GM12878 (cell line): ENCODE measurements around the gene LALBA. TPM values are rescaled to one million over a fixed set of nuclear protein-coding genes. Genes with fewer than 3 reads are reported as not detected.

Source experiments
- ATAC-seq: fragments of 200-7000 bp; cut with Tn5 transposase; 3 replicates; pipeline ENCODE4 v1.9.1; 2020; ENCODE audit warnings: mild to moderate bottlenecking, moderate library complexity
- BruUV-seq: library from RNA; stranded (reverse); fragments of 400-500 nt; replicated peaks from 2 replicates; lab custom pipeline; 2021; lab: Mats Ljungman, UMichigan
- CTCF ChIA-PET: fragments of 300-600 bp; sonication (Branson Sonifier 250); formaldehyde crosslinking; extraction: SDS; loops from one replicate; lab custom pipeline; 2021; ENCODE audit warnings: inconsistent platforms; lab: Yijun Ruan, JAX
- POLR2A ChIA-PET: fragments of 350-600 bp; formaldehyde crosslinking; extraction: SDS; loops from one replicate; lab custom pipeline; 2021; ENCODE audit warnings: inconsistent platforms; lab: Charles Lee
- RAD21 ChIA-PET: fragments of 300-600 bp; sonication (Branson Sonifier 250); formaldehyde crosslinking; loops from one replicate; lab custom pipeline; 2023; ENCODE audit warnings: antibody characterized with exemption; ENCODE audit not compliant: unreplicated experiment; lab: Charles Lee
- SMC1A ChIA-PET: fragments of 300-600 bp; sonication (Branson Sonifier 250); formaldehyde crosslinking; loops from one replicate; lab custom pipeline; 2023; ENCODE audit not compliant: unreplicated experiment, uncharacterized antibody; lab: Charles Lee
- DNase-seq: peaks from one replicate; pipeline ENCODE4 v3.0.0-alpha.2; 2011; ENCODE audit warnings: low read depth, low spot score
- FAIRE-seq: peaks from 3 replicates; lab custom pipeline; 2011; peaks lifted over from hg19 to GRCh38; lab: Jason Lieb, UNC
- H2AFZ ChIP-seq: 2 replicates; pipeline ENCODE4 v1.6.0; 2011; ENCODE audit warnings: low read depth, low read length, control low read depth; ENCODE audit not compliant: control insufficient read depth
- H3K27ac ChIP-seq: 2 replicates; pipeline ENCODE4 v1.5.1; 2011; ENCODE audit warnings: control low read depth; ENCODE audit not compliant: control insufficient read depth, insufficient read depth
- H3K27me3 ChIP-seq, 2 experiments: replicated peaks in 1 of 2; 2 replicates each; pipeline versions ENCODE4 v1.6.0 to v1.6.1; 2011; ENCODE audit warnings: low read length in 1 of 2; ENCODE audit not compliant: control insufficient read depth in 2 of 2, insufficient read depth in 2 of 2
- H3K36me3 ChIP-seq, 2 experiments: 2 replicates each; pipeline ENCODE4 v1.5.1; 2011; ENCODE audit warnings: low read length in 1 of 2; ENCODE audit not compliant: control insufficient read depth in 2 of 2, insufficient read depth in 2 of 2
- H3K4me1 ChIP-seq: 2 replicates; pipeline ENCODE4 v1.6.1; 2011; ENCODE audit warnings: mild to moderate bottlenecking, low read length, moderate library complexity, mixed read lengths; ENCODE audit not compliant: control insufficient read depth, insufficient read depth
- H3K4me2 ChIP-seq: 2 replicates; pipeline ENCODE4 v1.6.0; 2011; ENCODE audit warnings: control low read depth; ENCODE audit not compliant: control insufficient read depth, insufficient read depth
- H3K4me3 ChIP-seq: fragments of 200-600 bp; sonication (generic); 2 replicates; pipeline ENCODE4 v1.5.1; 2016
- H3K79me2 ChIP-seq: 2 replicates; pipeline ENCODE4 v1.6.0; 2011; ENCODE audit warnings: low read length; ENCODE audit not compliant: control insufficient read depth, insufficient read depth
- H3K9ac ChIP-seq: 2 replicates; pipeline ENCODE4 v1.8.0; 2011; ENCODE audit warnings: low read length, control low read depth, mixed read lengths; ENCODE audit not compliant: control insufficient read depth, insufficient read depth
- H3K9me3 ChIP-seq: replicated peaks from 3 replicates; pipeline ENCODE4 v1.5.1; 2011; ENCODE audit warnings: mild to moderate bottlenecking, low read length; ENCODE audit not compliant: control insufficient read depth, insufficient read depth
- H4K20me1 ChIP-seq: 2 replicates; pipeline ENCODE4 v1.6.0; 2011; ENCODE audit not compliant: control insufficient read depth, insufficient read depth
- HDAC6 ChIP-seq: fragments of 200-600 bp; sonication (generic); IDR thresholded peaks from one replicate; pipeline ENCODE4 v1.8.0; 2017; ENCODE audit warnings: antibody characterized with exemption; ENCODE audit not compliant: unreplicated experiment
- MEF2A ChIP-seq: IDR thresholded peaks from 2 replicates; pipeline ENCODE4 v1.6.1; 2011; ENCODE audit warnings: low read depth, mild to moderate bottlenecking, low read length, moderate library complexity; ENCODE audit not compliant: insufficient read depth
- PAX8 ChIP-seq: fragments of 450-650 bp; IDR thresholded peaks from 2 replicates; pipeline ENCODE4 v1.6.1; 2017; ENCODE audit warnings: mild to moderate bottlenecking, moderate library complexity
- TAF1 ChIP-seq: IDR thresholded peaks from 2 replicates; pipeline ENCODE4 v1.6.1; 2011; ENCODE audit warnings: mild to moderate bottlenecking, low read depth, low read length, borderline replicate concordance
- TCF12 ChIP-seq: IDR thresholded peaks from 2 replicates; pipeline ENCODE4 v1.6.1; 2011; ENCODE audit warnings: low read depth, mild to moderate bottlenecking, low read length
- ZNF207 ChIP-seq: fragments of 450-650 bp; IDR thresholded peaks from 2 replicates; pipeline ENCODE4 v1.6.1; 2014; ENCODE audit warnings: antibody characterized with exemption, mild to moderate bottlenecking, borderline replicate concordance
- WGBS: methylation state at CpG from one replicate; pipeline ENCODE4 v1.1.6; 2016; ENCODE audit warnings: low lambda C conversion rate; ENCODE audit not compliant: insufficient replicate concordance, insufficient coverage; ENCODE audit errors: missing lambda C conversion rate; 5-methylcytosine and 5-hydroxymethylcytosine counted together
- in situ Hi-C: fragments of 300-500 bp; cut with MboI; formaldehyde crosslinking; loops from 9 replicates; pipeline ENCODE4 v1.14.3; 2018; ENCODE audit warnings: mixed read lengths
- intact Hi-C: fragments of 100-400 bp; cut with micrococcal nuclease; formaldehyde crosslinking; loops from one replicate; pipeline ENCODE4 v1.14.2; 2022; ENCODE audit not compliant: unreplicated experiment
- polyA plus RNA-seq, 11 experiments: library from polyadenylated mRNA; depleted of rRNA in 4 of 11; unstranded in 6 of 11; stranded (reverse) in 5 of 11; fragments of >200 nt; fragmentation: Nextera tagmentation in 4 of 11; fragmentation: Illumina TruSeq in 1 of 11; extraction: Ambion mirVana in 4 of 11; extraction: Trizol in 1 of 11; gene quantifications; 1 replicate in 1 of 11; 2 replicates in 10 of 11; pipeline versions ENCODE4 v1.2.1 to v1.2.3, GENCODE V29; 2011 to 2016; ENCODE audit warnings: inconsistent platforms in 2 of 11, missing spikeins in 2 of 11, low read depth in 1 of 11
- total RNA-seq, 4 experiments: library from RNA; depleted of rRNA in 3 of 4; stranded (reverse); fragments of >200 nt in 3 of 4; fragmentation: Illumina TruSeq in 1 of 4; extraction: Trizol in 1 of 4; gene quantifications; 2 replicates each; pipeline versions ENCODE4 v1.2.1 to v1.2.3, GENCODE V29; 2013 to 2021

LALBA gene
- total and polyA plus RNA-seq, 10 of the 15 experiments (the other 5 are each of a cell fraction or from before 2014, with no cell fraction given) = not detected

GRCh38 chr12:48613321-48613720 is 43.5 kb upstream of the LALBA start:
- ChIA-PET RAD21 (interaction anchor here (10.4 kb wide), 1 partner anchor 71 kb away, joined by 151 read pairs; no protein-coding TSS in a partner anchor), CTCF (interaction anchor here (11.8 kb wide), 1 partner anchor 71 kb away, joined by 250 read pairs; no protein-coding TSS in a partner anchor), SMC1A (interaction anchor here (1.7 kb wide), 1 partner anchor 11 kb away, joined by 4 read pairs; no protein-coding TSS in a partner anchor), POLR2A (no interaction called here)
- no peak for ATAC-seq
- Histone ChIP-seq H4K20me1 (no peaks in the 10 kb centered on the region), H2AFZ (no peak overlapping the region), H3K4me2 (no peak overlapping the region), H3K27ac (no peak overlapping the region), H3K27me3 (no peaks in the 10 kb centered on the region; a peak in 1 of 4 replicates), H3K4me3 (no peak overlapping the region), H3K9me3 (no peaks in the 10 kb centered on the region), H3K79me2 (no peaks in the 10 kb centered on the region), H3K9ac (no peak overlapping the region), H3K4me1 (no peaks in the 10 kb centered on the region), H3K36me3 (no peaks in the 10 kb centered on the region)
- BruUV-seq = no TSS peak
- 18% methylated on average over 1 of the region's 1 CpG for WGBS
- in situ Hi-C loops (no loop called here), intact Hi-C loops (loop anchor here (10.0 kb wide), 3 partner anchors 159 to 369 kb away; no protein-coding TSS in a partner anchor)
- TF ChIP-seq ZNF207 = no peak
- TF ChIP-seq HDAC6 = no peak
- no peak for TF ChIP-seq TCF12
- no peak for TF ChIP-seq TAF1
- no peak for TF ChIP-seq PAX8
- no peak for DNase-seq
- no peak for FAIRE-seq

DNA sequence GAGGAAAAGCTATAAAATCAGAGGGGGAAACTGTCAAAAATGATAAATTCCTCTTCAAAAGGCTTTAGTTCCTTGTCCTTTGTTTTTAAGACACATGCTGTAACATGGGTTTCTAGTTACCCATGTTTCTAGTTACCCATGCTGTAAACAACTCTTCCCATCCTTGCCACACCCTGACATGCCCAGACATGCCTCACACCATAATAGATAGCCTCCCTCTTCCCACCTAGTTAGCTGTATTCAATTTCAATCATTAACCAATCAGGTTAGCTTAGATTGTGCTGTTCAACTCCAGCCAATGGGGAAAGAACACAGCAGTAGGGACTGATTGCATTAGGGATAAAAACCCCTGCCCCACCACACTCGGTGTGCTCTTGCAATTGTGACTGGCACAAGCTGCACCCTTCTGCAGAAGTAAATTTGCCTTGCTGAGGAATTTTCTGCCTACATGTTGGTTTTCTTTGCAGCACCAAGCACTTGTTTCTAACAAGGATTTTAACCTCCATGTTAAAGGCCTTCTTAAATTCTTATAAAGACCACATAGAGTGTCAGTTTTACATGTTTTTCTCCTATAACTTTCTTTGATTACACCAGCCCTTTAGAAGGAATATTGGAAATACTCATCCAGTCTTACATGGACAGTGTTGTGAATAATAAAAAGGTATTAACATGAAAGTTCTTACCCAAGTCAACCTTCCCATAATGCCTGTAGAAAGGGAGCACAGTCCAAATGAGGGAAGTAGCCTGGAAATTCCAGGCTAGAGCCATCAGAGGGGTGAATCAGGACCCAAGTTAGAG is 32.5 kb upstream of the LALBA start:
- FAIRE-seq (no peak), DNase-seq (no peak), ATAC-seq (no peak)
- Histone ChIP-seq H3K27me3 (no peaks in the 10 kb centered on the region), H3K4me2 (no peak overlapping the region), H3K9ac (no peak overlapping the region), H3K9me3 (peaks cover 14% of the 10 kb centered on the region; the same call in 1 of the 3 replicates), H3K36me3 (no peaks in the 10 kb centered on the region), H3K4me3 (no peak overlapping the region), H3K4me1 (peaks cover 10% of the 10 kb centered on the region), H2AFZ (no peak overlapping the region), H3K79me2 (no peaks in the 10 kb centered on the region), H3K27ac (no peak overlapping the region), H4K20me1 (no peaks in the 10 kb centered on the region)
- RAD21 ChIA-PET = interaction anchor here (1.6 kb wide), 1 partner anchor 16 kb away, joined by 4 read pairs; no protein-coding TSS in a partner anchor
- in situ Hi-C loops = no loop called here
- CTCF ChIA-PET = interaction anchor here (0.6 kb wide), 1 partner anchor 105 kb away, joined by 3 read pairs; no protein-coding TSS in a partner anchor
- WGBS = 0% methylated on average over 1 of the region's 1 CpG
- POLR2A ChIA-PET = no interaction called here
- intact Hi-C loops = no loop called here
- BruUV-seq = no TSS peak
- TF ChIP-seq MEF2A = no peak
- SMC1A ChIA-PET = interaction anchor here (1.5 kb wide), 1 partner anchor 12 kb away, joined by 4 read pairs; no protein-coding TSS in a partner anchor
